ENCODE data around the gene WFDC1. TPM values are rescaled to one million over a fixed set of nuclear protein-coding genes. Genes with fewer than 3 reads are reported as not detected.

The WFDC1 gene
- total RNA-seq, 2 experiments from 2014 or later: not detected

GRCh38 chr16:84362471-84362941 lies 67.8 kb downstream of the WFDC1 start:
- TF ChIP-seq EZH2phosphoT487 (IDR thresholded peaks at IDR 0.05; ENCODE audit: borderline replicate concordance, low read depth, low read length) (no peak), CTCF (conservative IDR thresholded peaks at IDR 0.05; ENCODE audit: low read length) (no peak)
- ChIA-PET POLR2A (no interaction called here), CTCF (ENCODE audit: unreplicated experiment) (no interaction called here)
- H2AFZ ChIP-seq (ENCODE audit: low read length): no peak overlapping the region
- H3K4me2 ChIP-seq (ENCODE audit: low read length): no peak overlapping the region
- DNase-seq (ENCODE audit: low spot score): no peak
- H3K4me1 ChIP-seq (ENCODE audit: insufficient read depth, low read length, poor library complexity, severe bottlenecking): peaks cover 7% of the 10 kb centered on the region
- no peaks in the 10 kb centered on the region for H3K36me3 ChIP-seq (ENCODE audit: insufficient read depth, low read length)
- H3K79me2 ChIP-seq (ENCODE audit: insufficient read depth, low read depth, low read length): no peaks in the 10 kb centered on the region
- H3K9me2 ChIP-seq (ENCODE audit: insufficient read depth, low read length): no peaks in the 10 kb centered on the region
- no peak overlapping the region for H3K4me3 ChIP-seq (ENCODE audit: low read depth, low read length, poor library complexity, severe bottlenecking)
- no peaks in the 10 kb centered on the region for H3K9me3 ChIP-seq (ENCODE audit: low read length)
- intact Hi-C loops (cut with micrococcal nuclease; ENCODE audit: unreplicated experiment): no loop called here
- no peak overlapping the region for H3K27ac ChIP-seq (ENCODE audit: low read depth, low read length, poor library complexity, severe bottlenecking)
- no TSS peak for BruUV-seq (replicated peaks)
- H4K20me1 ChIP-seq (ENCODE audit: insufficient read depth, low read length): no peaks in the 10 kb centered on the region

- no peaks in the 10 kb centered on the region for H3K9me2 ChIP-seq (ENCODE audit: insufficient read depth, low read length)
- DNase-seq (ENCODE audit: low spot score): no peak
- no peak overlapping the region for H3K27ac ChIP-seq (ENCODE audit: low read depth, low read length, poor library complexity, severe bottlenecking)
- no peaks in the 10 kb centered on the region for H3K79me2 ChIP-seq (ENCODE audit: insufficient read depth, low read depth, low read length)
- H3K4me3 ChIP-seq (ENCODE audit: low read depth, low read length, poor library complexity, severe bottlenecking): no peak overlapping the region
- H3K36me3 ChIP-seq (ENCODE audit: insufficient read depth, low read length): no peaks in the 10 kb centered on the region
- no peak overlapping the region for H3K4me2 ChIP-seq (ENCODE audit: low read length)
- POLR2A ChIA-PET: no interaction called here
- BruUV-seq (replicated peaks): no TSS peak
- peaks cover 4% of the 10 kb centered on the region for H3K4me1 ChIP-seq (ENCODE audit: insufficient read depth, low read length, poor library complexity, severe bottlenecking)
- intact Hi-C loops (cut with micrococcal nuclease; ENCODE audit: unreplicated experiment): no loop called here
- no peak for TF ChIP-seq EZH2phosphoT487 (IDR thresholded peaks at IDR 0.05; ENCODE audit: borderline replicate concordance, low read depth, low read length)
- no peak for TF ChIP-seq CTCF (conservative IDR thresholded peaks at IDR 0.05; ENCODE audit: low read length)
- no peaks in the 10 kb centered on the region for H4K20me1 ChIP-seq (ENCODE audit: insufficient read depth, low read length)
- CTCF ChIA-PET (ENCODE audit: unreplicated experiment): no interaction called here
- H2AFZ ChIP-seq (ENCODE audit: low read length): no peak overlapping the region
- no peaks in the 10 kb centered on the region for H3K9me3 ChIP-seq (ENCODE audit: low read length)
Measured at GRCh38 chr16:84366208-84366607, 71.5 kb downstream of the WFDC1 start.

- no peaks in the 10 kb centered on the region for H3K79me2 ChIP-seq (ENCODE audit: insufficient read depth, low read depth, low read length)
- no peak overlapping the region for H3K4me2 ChIP-seq (ENCODE audit: low read length)
- no peaks in the 10 kb centered on the region for H3K36me3 ChIP-seq (ENCODE audit: insufficient read depth, low read length)
- no peak overlapping the region for H2AFZ ChIP-seq (ENCODE audit: low read length)
- H3K4me3 ChIP-seq (ENCODE audit: low read depth, low read length, poor library complexity, severe bottlenecking): no peak overlapping the region
- no peak for TF ChIP-seq EZH2phosphoT487 (IDR thresholded peaks at IDR 0.05; ENCODE audit: borderline replicate concordance, low read depth, low read length)
- TF ChIP-seq CTCF (conservative IDR thresholded peaks at IDR 0.05; ENCODE audit: low read length): no peak
- no peak for DNase-seq (ENCODE audit: low spot score)
- no peaks in the 10 kb centered on the region for H3K9me3 ChIP-seq (ENCODE audit: low read length)
- H3K9me2 ChIP-seq (ENCODE audit: insufficient read depth, low read length): no peaks in the 10 kb centered on the region
- H3K4me1 ChIP-seq (ENCODE audit: insufficient read depth, low read length, poor library complexity, severe bottlenecking): peaks cover 4% of the 10 kb centered on the region
- BruUV-seq (replicated peaks): no TSS peak
- no peak overlapping the region for H3K27ac ChIP-seq (ENCODE audit: low read depth, low read length, poor library complexity, severe bottlenecking)
- intact Hi-C loops (cut with micrococcal nuclease; ENCODE audit: unreplicated experiment): no loop called here
- CTCF ChIA-PET (ENCODE audit: unreplicated experiment): no interaction called here
- no peaks in the 10 kb centered on the region for H4K20me1 ChIP-seq (ENCODE audit: insufficient read depth, low read length)
- POLR2A ChIA-PET: no interaction called here
Measured at GRCh38 chr16:84367297-84367680, 72.6 kb downstream of the WFDC1 start.

Measured in OCI-LY7 (cell line).